WTC11 (cell line): Measurements from ENCODE around the gene DARS1. TPM values are rescaled to one million over a fixed set of nuclear protein-coding genes. Genes with fewer than 3 reads are reported as not detected.

Source experiments
- ATAC-seq: fragments of 200-7000 bp; cut with Tn5 transposase; 2 replicates; pipeline ENCODE4 v1.10.0; 2021; ENCODE audit warnings: mild to moderate bottlenecking, moderate library complexity
- CTCF ChIA-PET: fragments of 300-600 bp; sonication (Branson Sonifier 250); formaldehyde crosslinking; loops from one replicate; lab custom pipeline; 2021; ENCODE audit warnings: antibody characterized with exemption; lab: Charles Lee
- POLR2A ChIA-PET: fragments of 350-600 bp; sonication (Branson Sonifier 250); formaldehyde crosslinking; loops from one replicate; lab custom pipeline; 2021; ENCODE audit warnings: antibody characterized with exemption; lab: Charles Lee
- DNase-seq: peaks from one replicate; pipeline ENCODE4 v3.0.0; 2021; ENCODE audit warnings: low spot score
- H3K27ac Mint-ChIP-seq: 2 replicates; pipeline ENCODE4 v1.8.0; 2021; ENCODE audit warnings: mixed read lengths
- H3K27me3 Mint-ChIP-seq: 2 replicates; pipeline ENCODE4 v1.8.0; 2021; ENCODE audit warnings: low read depth, mild to moderate bottlenecking, moderate library complexity, mixed read lengths
- H3K36me3 Mint-ChIP-seq: 2 replicates; pipeline ENCODE4 v1.8.0; 2021; ENCODE audit warnings: mixed read lengths
- H3K4me1 Mint-ChIP-seq: 2 replicates; pipeline ENCODE4 v1.8.0; 2022; ENCODE audit warnings: mixed read lengths
- H3K4me3 Mint-ChIP-seq: 2 replicates; pipeline ENCODE4 v1.8.0; 2021; ENCODE audit warnings: mild to moderate bottlenecking, moderate library complexity, mixed read lengths
- H3K9me3 Mint-ChIP-seq: 2 replicates; pipeline ENCODE4 v1.8.0; 2021; ENCODE audit warnings: mixed read lengths
- ARID4B ChIP-seq: sonication (generic); formaldehyde crosslinking; IDR thresholded peaks from 2 replicates; pipeline ENCODE4 v1.8.0; 2023; ENCODE audit warnings: missing genetic modification reagents, mild to moderate bottlenecking, borderline replicate concordance
- CBFB ChIP-seq: sonication (generic); formaldehyde crosslinking; IDR thresholded peaks from 2 replicates; pipeline ENCODE4 v1.8.1; 2022; ENCODE audit warnings: mild to moderate bottlenecking, low read depth, missing genetic modification reagents
- CREB1 ChIP-seq: sonication (generic); formaldehyde crosslinking; IDR thresholded peaks from 2 replicates; pipeline ENCODE4 v1.8.0; 2023; ENCODE audit warnings: mild to moderate bottlenecking, missing genetic modification reagents
- CTCF ChIP-seq: fragments of 200-600 bp; IDR thresholded peaks from 2 replicates; pipeline ENCODE4 v1.8.0; 2022; ENCODE audit warnings: antibody characterized with exemption
- E2F5 ChIP-seq: sonication (generic); formaldehyde crosslinking; IDR thresholded peaks from 2 replicates; pipeline ENCODE4 v1.8.1; 2022; ENCODE audit warnings: mild to moderate bottlenecking, moderate library complexity, missing genetic modification reagents
- FOXJ3 ChIP-seq: sonication (generic); formaldehyde crosslinking; IDR thresholded peaks from 2 replicates; pipeline ENCODE4 v1.9.0; 2021; ENCODE audit warnings: missing genetic modification reagents, mild to moderate bottlenecking, borderline replicate concordance
- FOXP1 ChIP-seq: sonication (generic); formaldehyde crosslinking; IDR thresholded peaks from 2 replicates; pipeline ENCODE4 v1.8.0; 2022; ENCODE audit warnings: missing genetic modification reagents, mild to moderate bottlenecking, moderate library complexity, borderline replicate concordance
- GTF2I ChIP-seq: fragments of 250-450 bp; sonication (Bioruptor Pico); conservative IDR thresholded peaks from 2 replicates; pipeline ENCODE4 v1.4.0; 2021; ENCODE audit warnings: mild to moderate bottlenecking
- HMGA2 ChIP-seq: fragments of 250-450 bp; sonication (Bioruptor Pico); IDR thresholded peaks from 2 replicates; pipeline ENCODE4 v1.4.0; 2021; ENCODE audit warnings: mild to moderate bottlenecking, moderate library complexity
- HMGXB4 ChIP-seq: sonication (generic); formaldehyde crosslinking; IDR thresholded peaks from 2 replicates; pipeline ENCODE4 v1.8.1; 2023; ENCODE audit warnings: mild to moderate bottlenecking, moderate library complexity, missing genetic modification reagents
- JAZF1 ChIP-seq: fragments of 250-450 bp; sonication (Bioruptor Pico); IDR thresholded peaks from 2 replicates; pipeline ENCODE4 v1.9.0; 2021; ENCODE audit warnings: moderate library complexity, mild to moderate bottlenecking, inconsistent platforms
- MYBL2 ChIP-seq: sonication (generic); formaldehyde crosslinking; IDR thresholded peaks from 2 replicates; pipeline ENCODE4 v1.8.1; 2023; ENCODE audit warnings: mild to moderate bottlenecking, moderate library complexity, missing genetic modification reagents
- NFYB ChIP-seq: sonication (generic); formaldehyde crosslinking; conservative IDR thresholded peaks from 2 replicates; pipeline ENCODE4 v1.8.0; 2022; ENCODE audit warnings: low read depth, missing genetic modification reagents
- OVOL2 ChIP-seq: fragments of 250-450 bp; sonication (Bioruptor Pico); IDR thresholded peaks from 2 replicates; pipeline ENCODE4 v1.9.0; 2021; ENCODE audit warnings: mild to moderate bottlenecking, borderline replicate concordance
- PRRX2 ChIP-seq: fragments of 250-450 bp; sonication (Bioruptor Pico); IDR thresholded peaks from 2 replicates; pipeline ENCODE4 v1.8.0; 2021; ENCODE audit warnings: mild to moderate bottlenecking
- SMAD3 ChIP-seq: sonication (generic); formaldehyde crosslinking; IDR thresholded peaks from 2 replicates; pipeline ENCODE4 v1.8.0; 2022; ENCODE audit warnings: missing genetic modification reagents, mild to moderate bottlenecking, borderline replicate concordance
- SMAD4 ChIP-seq: sonication (generic); formaldehyde crosslinking; IDR thresholded peaks from 2 replicates; pipeline ENCODE4 v1.8.0; 2022; ENCODE audit warnings: mild to moderate bottlenecking, missing genetic modification reagents
- TCF7 ChIP-seq: sonication (generic); formaldehyde crosslinking; IDR thresholded peaks from 2 replicates; pipeline ENCODE4 v1.8.0; 2022; ENCODE audit warnings: mild to moderate bottlenecking, low read depth, missing genetic modification reagents, moderate library complexity
- TEAD4 ChIP-seq: sonication (generic); formaldehyde crosslinking; IDR thresholded peaks from 2 replicates; pipeline ENCODE4 v1.8.0; 2022; ENCODE audit warnings: mild to moderate bottlenecking, missing genetic modification reagents
- ZNF121 ChIP-seq: sonication (generic); formaldehyde crosslinking; IDR thresholded peaks from 2 replicates; pipeline ENCODE4 v1.8.0; 2023; ENCODE audit warnings: missing genetic modification reagents
- ZNF416 ChIP-seq: fragments of 250-450 bp; sonication (Bioruptor Pico); IDR thresholded peaks from 2 replicates; pipeline ENCODE4 v1.9.0; 2021; ENCODE audit warnings: mild to moderate bottlenecking, inconsistent platforms
- ZNF512 ChIP-seq: sonication (generic); formaldehyde crosslinking; IDR thresholded peaks from 2 replicates; pipeline ENCODE4 v1.8.1; 2022; ENCODE audit warnings: missing genetic modification reagents, borderline replicate concordance
- total RNA-seq: library from RNA; stranded (reverse); gene quantifications from 3 replicates; pipeline ENCODE4 v1.2.3, GENCODE V29; 2021
- TF ChIP-seq, protein P1 (sequence below): fragments of 250-450 bp; sonication (Bioruptor Pico); IDR thresholded peaks from 2 replicates; pipeline ENCODE4 v2.1.2; 2022; ENCODE audit warnings: mild to moderate bottlenecking, moderate library complexity

Gene DARS1
- total RNA-seq, 1 experiment from 2014 or later, result 80.9 TPM

DNA sequence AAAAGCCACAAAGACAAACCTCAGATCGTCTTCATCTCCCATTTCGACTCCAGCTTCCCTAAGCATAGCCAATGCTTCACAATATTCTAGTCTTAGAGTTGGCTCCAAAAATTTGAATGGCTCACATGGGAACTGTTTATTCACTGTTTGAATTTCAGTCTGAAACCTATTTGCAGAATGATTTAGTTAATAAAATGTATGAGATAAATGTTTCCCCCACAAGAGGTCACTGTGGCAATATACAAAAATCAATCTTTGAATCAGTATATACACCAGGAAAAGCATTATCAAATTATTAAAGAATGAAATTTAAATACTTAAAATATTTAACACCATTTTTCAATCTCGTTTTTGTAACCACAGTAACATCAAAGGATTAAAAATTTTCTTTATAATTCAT is 69.2 kb downstream of the DARS1 start (continued):
- TF ChIP-seq E2F5 (no peak), MYBL2 (CRISPR knock-in tag) (no peak), CBFB (CRISPR knock-in tag) (no peak), JAZF1 (CRISPR knock-in tag) (no peak), OVOL2 (CRISPR knock-in tag) (no peak), HMGA2 (CRISPR knock-in tag) (no peak), HMGXB4 (CRISPR knock-in tag) (no peak)

DNA sequence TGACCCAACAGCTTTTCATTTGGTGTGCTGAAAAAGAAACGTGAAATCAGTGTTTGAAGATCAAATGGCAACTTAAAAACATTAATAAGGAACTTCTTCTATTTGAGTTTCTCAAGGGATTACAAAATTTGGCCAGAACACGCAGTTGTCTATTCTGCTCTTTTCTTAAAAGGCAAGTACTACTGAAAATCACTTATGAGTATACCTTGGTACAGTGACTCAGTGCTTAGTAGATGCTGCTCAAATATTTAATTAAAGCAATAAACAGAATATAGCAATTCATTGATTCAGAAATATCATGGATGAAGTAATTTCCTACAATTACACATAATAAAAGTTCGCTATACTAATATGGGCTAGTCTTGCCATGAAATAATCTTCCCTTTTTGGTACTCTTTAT is 70.9 kb downstream of the DARS1 start:
- H3K36me3 Mint-ChIP-seq, result peaks cover 24% of the 10 kb centered on the region
- DNase-seq (no peak), ATAC-seq (no peak)
- H3K27me3 Mint-ChIP-seq, result no peaks in the 10 kb centered on the region
- no peaks in the 10 kb centered on the region for H3K4me1 Mint-ChIP-seq
- TF ChIP-seq FOXJ3 (CRISPR knock-in tag), result no peak
- no peak for TF ChIP-seq FOXP1 (CRISPR knock-in tag)
- no peak for TF ChIP-seq ZNF121
- no peak for TF ChIP-seq NFYB (CRISPR knock-in tag)
- no peak for TF ChIP-seq ZNF512 (CRISPR knock-in tag)
- no peak for TF ChIP-seq SMAD3 (CRISPR knock-in tag)
- no peak for TF ChIP-seq OVOL2 (CRISPR knock-in tag)
- no peak for TF ChIP-seq PRRX2 (CRISPR knock-in tag)
- no peak for TF ChIP-seq ARID4B
- TF ChIP-seq CTCF, result no peak
- TF ChIP-seq ZNF416 (CRISPR knock-in tag), result no peak
- TF ChIP-seq, protein P1, sequence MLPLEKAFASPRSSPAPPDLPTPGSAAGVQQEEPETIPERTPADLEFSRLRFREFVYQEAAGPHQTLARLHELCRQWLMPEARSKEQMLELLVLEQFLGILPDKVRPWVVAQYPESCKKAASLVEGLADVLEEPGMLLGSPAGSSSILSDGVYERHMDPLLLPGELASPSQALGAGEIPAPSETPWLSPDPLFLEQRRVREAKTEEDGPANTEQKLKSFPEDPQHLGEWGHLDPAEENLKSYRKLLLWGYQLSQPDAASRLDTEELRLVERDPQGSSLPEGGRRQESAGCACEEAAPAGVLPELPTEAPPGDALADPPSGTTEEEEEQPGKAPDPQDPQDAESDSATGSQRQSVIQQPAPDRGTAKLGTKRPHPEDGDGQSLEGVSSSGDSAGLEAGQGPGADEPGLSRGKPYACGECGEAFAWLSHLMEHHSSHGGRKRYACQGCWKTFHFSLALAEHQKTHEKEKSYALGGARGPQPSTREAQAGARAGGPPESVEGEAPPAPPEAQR (CRISPR knock-in tag), result no peak
- TF ChIP-seq CREB1 (CRISPR knock-in tag), result no peak
- no peak for TF ChIP-seq TCF7 (CRISPR knock-in tag)
- TF ChIP-seq SMAD4 (CRISPR knock-in tag), result no peak
- no peak for TF ChIP-seq GTF2I
- no peak for TF ChIP-seq TEAD4 (CRISPR knock-in tag)
- TF ChIP-seq, all 79 proteins: peak for 0
- ChIA-PET POLR2A (no interaction called here), CTCF (interaction anchor here (1.0 to 2.2 kb wide), 15 partner anchors 10 to 470 kb away, joined by 3 to 31 read pairs (median 5); partner anchors contain the start of gene DARS1)
- no peak overlapping the region for H3K4me3 Mint-ChIP-seq
- H3K9me3 Mint-ChIP-seq, result no peaks in the 10 kb centered on the region
- no peak overlapping the region for H3K27ac Mint-ChIP-seq
